Breast epithelium (tissue), 3 donors: Measurements from ENCODE around the gene UNC45A.

ENCODE experiments used
- POLR2A ChIP-seq: fragments of 450-650 bp; IDR thresholded peaks from one replicate; pipeline ENCODE4 v1.6.1; 2016; ENCODE audit warnings: antibody characterized with exemption, mild to moderate bottlenecking, moderate library complexity
- POLR2AphosphoS5 ChIP-seq, 3 donors: sonication (generic); formaldehyde crosslinking; IDR thresholded peaks; one replicate each; pipeline ENCODE4 v1.6.1; 2017; ENCODE audit warnings: antibody characterized with exemption in 3 of 3
- TF ChIP-seq, protein P1 (sequence below), 3 donors: fragments of 450-650 bp; IDR thresholded peaks; one replicate each; pipeline ENCODE4 v1.5.1; 2016 to 2017; ENCODE audit warnings: antibody characterized with exemption in 3 of 3, mild to moderate bottlenecking in 3 of 3, moderate library complexity in 3 of 3

- TF ChIP-seq, protein P1, sequence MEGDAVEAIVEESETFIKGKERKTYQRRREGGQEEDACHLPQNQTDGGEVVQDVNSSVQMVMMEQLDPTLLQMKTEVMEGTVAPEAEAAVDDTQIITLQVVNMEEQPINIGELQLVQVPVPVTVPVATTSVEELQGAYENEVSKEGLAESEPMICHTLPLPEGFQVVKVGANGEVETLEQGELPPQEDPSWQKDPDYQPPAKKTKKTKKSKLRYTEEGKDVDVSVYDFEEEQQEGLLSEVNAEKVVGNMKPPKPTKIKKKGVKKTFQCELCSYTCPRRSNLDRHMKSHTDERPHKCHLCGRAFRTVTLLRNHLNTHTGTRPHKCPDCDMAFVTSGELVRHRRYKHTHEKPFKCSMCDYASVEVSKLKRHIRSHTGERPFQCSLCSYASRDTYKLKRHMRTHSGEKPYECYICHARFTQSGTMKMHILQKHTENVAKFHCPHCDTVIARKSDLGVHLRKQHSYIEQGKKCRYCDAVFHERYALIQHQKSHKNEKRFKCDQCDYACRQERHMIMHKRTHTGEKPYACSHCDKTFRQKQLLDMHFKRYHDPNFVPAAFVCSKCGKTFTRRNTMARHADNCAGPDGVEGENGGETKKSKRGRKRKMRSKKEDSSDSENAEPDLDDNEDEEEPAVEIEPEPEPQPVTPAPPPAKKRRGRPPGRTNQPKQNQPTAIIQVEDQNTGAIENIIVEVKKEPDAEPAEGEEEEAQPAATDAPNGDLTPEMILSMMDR (IDR thresholded peaks at IDR 0.05) = no peak
- TF ChIP-seq POLR2A (no peak), POLR2AphosphoS5 (IDR thresholded peaks at IDR 0.05) (no peak)
Observed at GRCh38 chr15:90959028-90959595, 24.0 kb downstream of the UNC45A start.
